HG02870 (cell line): ENCODE results near the gene SMARCC1.
"Not testable (repeated sequence)": the region's sequence is repeated elsewhere in the genome, so short reads cannot be mapped to it uniquely, and the experiment has no call there.

Experiments used
- ATAC-seq: cut with Tn5 transposase; IDR thresholded peaks from one replicate; pipeline ENCODE4 v1.9.1; 2021; ENCODE audit warnings: mild to moderate bottlenecking, moderate library complexity; ENCODE audit not compliant: unreplicated experiment

SMARCC1 gene

DNA sequence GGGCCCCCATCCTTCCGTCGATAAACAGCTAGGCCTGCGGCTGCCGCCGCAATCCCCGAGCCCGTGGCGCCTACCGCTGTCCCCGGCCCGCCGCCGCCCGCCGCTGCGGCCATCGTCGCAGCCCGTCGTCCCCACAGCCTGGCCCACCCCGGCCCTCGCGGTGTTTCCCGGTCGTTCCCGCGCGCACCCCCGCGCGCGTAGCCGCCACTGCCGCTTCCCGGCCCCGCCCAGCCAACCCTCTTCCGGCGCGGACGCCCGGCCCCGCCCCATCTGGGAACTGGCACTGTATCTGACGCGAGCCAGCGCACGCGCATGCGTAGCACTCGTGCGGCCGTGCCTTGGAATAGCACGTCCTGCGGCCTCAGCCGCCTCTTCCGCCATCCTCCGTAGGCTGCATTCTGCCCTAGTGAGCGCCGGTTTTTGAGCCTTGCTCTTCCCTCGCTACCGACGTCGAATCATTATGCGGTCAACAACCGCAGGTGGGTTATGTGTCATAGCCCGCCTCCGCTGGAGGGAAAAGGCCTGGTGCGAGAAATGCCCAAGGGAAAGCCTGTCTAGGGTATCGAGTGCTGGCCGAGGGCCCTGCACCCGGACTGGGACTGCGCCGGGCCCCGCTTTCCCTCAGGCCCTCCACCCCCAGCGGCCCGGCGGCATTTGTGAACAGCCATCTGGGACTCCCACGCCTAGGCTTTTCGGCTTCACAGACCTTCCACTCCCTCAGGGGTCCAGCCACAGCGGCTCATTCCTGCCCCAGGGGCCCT is at the start of gene SMARCC1:
Gene SMARCC1 (minus strand): TSS at position 209 of the 761 bp plus-strand sequence. CDS start 96 bp downstream, at position 113.
- ATAC-seq = peak; percentile 81

DNA sequence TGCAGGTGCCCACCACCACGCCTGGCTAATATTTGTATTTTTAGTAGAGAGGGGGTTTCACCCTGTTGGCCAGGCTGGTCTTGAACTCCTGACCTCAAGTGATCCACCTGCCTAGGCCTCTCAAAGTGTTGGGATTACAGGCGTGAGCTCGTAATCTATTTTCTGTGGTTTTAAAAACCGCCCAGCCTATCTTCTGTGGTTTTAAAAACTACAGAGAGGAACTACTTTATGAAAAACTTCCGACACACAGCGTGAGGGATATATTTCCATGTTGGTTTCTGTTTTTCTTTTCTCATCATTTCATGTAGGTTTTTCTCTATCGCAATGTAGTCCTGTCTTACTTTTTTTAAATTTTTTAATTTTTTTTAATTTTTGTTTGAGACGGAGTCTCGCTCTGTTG is 47.8 kb upstream of the SMARCC1 start:
- not testable (repeated sequence) for ATAC-seq

DNA sequence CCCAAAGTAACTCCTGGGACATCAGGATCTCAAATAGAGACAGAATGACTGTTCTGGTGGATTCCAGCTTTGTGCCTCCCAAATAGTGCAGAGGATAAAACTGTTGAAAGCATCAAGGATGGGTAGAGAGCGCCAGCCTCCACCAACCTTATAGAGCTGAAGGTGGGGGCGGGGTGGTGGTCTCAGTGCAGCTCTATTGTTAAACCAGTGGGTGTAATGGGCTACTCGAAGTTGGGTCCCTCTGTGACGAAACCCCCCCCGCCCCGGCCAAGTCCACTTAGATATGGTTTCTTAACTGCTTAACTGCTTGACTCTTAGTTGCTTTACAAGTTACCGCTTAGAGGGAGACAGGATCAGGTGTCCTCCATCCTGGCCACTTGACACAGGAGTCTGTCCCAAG is 43.9 kb upstream of the SMARCC1 start:
- ATAC-seq = no peak

DNA sequence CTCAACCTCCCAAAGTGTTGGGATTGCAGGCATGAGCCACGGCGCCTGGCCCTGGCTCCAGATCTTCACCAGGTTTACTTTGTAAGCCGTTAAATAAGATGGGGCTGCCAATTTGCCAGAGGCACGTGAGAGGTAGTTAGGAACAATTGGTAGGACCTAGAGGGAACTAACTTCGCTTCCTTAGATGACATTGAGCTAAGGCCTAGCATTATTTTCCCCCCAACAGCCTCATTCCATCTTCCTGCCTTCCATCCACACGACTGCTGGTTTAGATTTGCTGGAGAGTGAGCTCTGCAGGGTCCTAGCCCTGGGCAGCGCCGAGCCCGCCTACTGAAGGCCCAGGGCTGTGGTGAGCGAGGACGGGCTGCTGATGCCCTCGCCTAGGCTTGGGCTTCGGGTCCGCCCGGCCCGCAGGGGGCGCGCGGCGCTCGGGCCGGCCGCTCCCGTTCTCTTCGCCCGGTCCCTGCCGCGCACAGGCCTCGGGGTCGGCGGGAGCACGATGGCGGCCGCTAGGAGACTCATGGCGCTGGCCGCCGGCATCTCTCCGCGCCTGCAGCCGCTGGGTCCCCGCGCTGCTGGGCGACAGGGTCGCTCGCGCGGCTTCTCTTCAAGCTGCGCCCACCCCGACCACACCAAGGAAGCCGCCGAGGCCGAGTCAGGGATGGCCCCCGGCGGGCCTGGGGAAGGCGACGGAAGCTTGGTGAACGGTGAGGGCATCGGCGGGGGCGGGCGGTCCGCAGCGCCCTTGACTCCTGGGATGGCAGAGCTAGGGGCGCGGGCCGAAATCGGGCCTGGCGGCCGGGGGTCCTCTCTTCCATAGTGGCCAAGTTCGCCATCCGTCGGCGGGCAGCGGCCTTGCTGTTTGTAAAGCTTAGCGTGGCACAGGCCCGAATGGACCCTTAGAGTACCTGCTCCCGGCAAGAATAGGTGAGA is 43.1 kb upstream of the SMARCC1 start:
- ATAC-seq = peak; percentile 89

DNA sequence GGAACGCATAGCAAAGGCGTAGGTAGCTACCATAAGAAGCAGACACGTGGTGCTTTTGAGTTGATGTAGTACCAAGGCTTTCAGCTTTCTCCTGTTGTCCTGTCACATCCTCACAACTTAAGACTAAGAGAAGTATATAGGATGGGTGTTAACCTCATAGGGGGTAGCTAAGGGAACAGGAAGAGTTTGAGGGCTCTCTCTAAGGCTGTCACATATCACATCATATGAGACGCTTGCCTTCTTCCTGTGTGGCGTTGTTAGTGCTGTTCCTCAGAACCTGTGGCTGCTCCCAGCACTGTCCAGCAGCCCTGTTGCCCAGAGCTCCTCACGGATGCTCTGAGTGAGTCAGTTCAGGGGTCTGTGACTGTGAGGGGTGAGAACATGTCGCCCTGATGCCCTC is 35.9 kb upstream of the SMARCC1 start:
- ATAC-seq = no peak

DNA sequence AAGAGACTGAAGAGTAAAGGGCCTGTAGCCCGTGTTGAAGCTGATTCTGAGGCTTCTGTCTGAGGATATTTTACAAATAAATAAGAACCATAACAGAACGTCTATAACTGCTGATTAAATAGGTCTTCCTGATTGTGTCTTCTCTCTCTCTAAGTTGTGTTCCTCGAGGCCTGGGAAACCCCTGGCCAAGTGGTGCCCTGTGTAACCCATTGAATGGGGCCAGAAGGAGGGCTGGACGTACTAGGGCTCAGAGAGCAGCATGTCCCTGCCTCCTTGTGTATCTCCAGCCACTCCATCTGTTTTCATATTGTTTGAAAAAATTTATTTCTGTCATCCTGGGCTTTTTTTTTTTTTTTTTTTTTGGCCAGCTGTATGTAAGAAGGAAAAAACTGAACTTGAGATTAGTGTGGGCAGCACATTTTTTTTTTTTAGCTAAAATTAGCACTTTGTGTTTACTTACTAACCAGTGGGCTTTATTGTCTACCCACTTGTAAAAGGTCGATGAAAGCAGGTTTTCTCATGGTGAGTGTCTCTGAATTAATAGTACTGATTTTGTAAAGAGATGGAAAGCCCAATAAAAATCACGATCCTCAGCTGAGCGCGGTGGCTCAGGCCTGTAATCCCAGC is 32.0 kb upstream of the SMARCC1 start:
- no peak for ATAC-seq

DNA sequence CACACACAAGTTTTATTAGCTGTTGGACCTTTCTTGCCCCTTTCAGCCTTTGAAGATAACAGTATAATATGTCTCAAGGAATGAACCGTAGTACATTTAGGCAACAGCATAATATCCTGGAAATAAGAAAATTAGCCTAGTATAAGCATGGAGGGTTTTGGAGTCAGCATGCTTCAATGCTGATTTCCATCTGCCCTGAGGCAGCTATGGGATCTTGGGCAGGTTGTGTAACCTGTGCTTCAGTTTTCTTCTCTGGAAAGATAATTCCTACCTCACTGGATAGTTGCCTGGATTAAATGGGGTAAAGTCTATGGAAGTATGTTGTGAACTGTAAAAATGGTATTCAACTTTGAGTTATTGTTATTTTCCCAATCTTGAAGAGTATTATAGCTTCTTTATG is 22.9 kb upstream of the SMARCC1 start:
- no peak for ATAC-seq

DNA sequence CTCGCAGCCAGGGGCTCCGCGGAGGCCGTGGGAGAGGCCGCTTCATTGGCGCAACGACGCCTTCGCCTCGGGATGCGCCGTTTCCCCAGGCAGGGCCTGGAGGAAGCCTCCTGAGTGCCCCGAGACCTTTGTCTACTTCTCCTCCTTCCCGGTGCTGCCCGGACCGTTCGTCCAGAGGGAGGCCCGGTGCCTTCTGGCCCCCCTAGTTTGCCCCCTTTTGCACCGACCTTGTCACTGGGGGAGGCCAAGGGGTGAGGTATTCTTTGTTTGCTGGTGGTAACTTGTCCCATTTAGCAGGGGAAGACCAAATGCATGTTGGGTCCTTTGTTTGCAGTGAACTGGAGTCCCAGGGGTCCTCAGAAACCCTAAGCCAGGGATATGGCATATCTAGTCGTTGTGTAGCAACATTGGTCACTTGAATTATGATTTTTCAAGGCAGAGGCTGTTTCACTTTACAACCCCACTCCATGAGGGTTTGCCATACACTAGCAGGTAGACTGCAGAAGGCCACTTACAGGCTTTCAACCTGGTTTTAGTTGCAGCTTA is 21.9 kb upstream of the SMARCC1 start:
- ATAC-seq = no peak

DNA sequence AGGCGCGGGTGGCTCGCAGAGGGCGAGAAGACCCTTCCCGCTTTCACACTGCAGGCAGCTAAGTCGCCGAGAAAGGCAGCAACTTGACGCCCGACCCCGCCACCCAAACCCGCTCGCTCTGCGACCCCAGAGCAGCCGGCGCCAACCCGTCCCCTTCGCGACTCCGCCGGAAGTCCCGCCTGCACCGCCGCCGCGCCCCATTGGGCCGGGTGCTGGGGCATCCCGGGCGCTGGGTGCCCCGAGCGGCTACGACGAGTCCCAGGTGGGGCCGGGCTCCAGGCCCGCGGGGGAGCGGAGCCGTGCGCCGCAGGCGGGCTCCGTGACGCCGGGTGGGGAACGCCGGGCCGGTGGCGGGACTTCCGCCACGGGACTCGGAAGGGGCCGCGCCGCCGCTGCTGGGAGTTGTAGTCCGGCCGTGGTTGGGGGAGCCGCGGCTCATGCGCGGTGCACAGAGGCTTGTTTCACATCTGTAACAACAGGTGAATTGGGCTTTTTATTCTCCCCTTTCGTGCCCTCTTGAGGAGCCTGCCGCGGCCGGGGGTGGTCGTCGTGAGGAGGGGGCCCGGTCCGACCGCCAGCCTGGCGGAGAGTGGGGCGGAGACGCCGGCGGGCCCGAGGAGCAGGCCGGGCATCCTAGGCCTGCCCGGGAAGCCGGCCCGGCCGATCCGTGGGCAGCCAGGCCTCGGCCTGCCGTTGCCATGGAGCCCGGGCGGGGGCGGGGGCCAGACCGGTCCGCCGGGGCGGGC is 21.2 kb upstream of the SMARCC1 start, which contains the start of gene DHX30:
Gene DHX30 (plus strand): TSS at position 405 of the 746 bp plus-strand sequence. CDS start 7,546 bp downstream, outside the sequence.
- ATAC-seq = peak; percentile 84

DNA sequence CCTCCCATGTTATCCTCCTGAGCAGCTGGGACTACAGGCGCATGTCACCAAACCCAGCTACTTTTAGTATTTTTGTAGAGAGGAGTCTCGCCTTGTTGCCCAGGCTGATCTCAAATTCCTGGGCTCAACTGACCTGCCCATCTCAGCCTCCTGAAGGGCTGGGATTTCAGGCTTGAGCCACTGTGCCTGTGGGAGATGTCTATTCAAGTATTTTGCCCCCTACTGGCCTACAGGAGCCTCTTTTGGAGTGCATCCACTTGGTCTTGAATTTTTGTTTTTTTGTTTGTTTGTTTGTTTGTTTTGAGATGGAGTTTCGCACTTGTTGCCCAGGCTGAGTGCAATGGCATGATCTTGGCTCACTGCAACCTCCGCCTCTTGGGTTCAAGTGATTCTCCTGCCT is 18.0 kb upstream of the SMARCC1 start:
- ATAC-seq = no peak

DNA sequence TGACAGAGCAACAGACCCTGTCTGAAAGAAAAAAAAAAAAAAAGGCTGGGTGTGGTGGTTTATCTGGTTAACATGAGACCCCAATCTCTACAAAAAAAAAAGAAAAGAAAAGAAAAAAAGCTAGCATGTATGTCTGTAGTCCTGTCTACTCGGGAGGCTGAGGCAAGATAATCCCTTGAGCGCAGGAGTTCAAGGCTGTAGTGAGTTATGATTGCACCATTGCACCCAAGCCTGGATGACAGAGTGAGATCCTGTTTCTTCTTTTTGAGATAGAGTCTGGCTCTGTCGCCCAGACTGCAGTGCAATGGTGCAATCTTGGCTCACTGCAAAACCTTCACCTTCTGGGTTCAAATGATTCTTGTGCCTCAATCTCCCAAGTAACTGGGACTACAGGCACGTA is 12.9 kb upstream of the SMARCC1 start:
- ATAC-seq = no peak

DNA sequence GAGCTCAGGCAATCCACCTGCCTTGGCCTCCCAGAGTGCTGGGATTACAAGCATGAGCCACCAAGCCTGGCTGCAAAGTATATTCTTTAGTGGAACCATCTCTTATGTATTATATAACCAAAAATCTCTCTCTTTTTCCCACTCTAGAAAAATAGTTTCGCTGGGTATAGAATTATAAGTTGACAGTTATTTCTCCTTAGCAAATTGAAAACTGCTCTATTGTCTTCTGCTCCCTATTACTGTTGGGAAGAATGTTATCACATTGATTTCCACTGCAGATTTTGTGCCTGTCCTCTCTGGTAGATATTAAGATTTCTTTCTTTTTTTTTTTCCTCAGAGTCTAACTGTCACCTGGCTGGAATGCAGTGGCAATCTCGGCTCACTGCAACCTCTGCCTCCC is 11.0 kb upstream of the SMARCC1 start:
- ATAC-seq = no peak

DNA sequence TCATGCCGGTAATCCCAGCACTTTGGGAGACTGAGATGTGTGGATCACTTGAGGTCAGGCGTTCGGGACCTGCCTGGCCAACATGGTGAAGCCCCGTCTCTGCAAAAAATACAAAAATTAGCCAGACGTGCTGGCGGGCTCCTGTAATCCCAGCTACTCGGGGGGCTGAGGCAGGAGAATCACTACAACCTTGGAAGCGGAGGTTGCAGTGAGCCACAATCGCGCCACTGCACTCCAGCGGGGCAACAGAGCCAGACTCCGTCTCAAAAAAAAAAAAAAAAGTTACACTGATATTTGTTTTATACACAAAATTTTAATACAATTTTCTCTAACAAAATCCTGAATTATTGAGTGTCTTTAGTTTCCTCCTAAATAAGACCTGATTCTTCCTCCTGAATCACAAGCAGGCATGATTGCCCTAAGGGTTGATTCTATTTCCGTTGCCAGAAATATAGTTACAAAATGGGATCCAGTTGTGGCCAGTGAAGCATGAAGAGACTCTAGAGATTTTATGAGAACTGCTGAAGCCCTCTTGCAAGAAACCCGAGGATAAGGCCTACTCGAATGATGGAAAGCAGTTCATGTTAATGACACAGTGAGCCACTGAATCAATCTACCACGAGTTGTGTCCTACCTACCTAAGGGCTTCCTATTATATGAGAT is 9.6 kb upstream of the SMARCC1 start:
- ATAC-seq = no peak

DNA sequence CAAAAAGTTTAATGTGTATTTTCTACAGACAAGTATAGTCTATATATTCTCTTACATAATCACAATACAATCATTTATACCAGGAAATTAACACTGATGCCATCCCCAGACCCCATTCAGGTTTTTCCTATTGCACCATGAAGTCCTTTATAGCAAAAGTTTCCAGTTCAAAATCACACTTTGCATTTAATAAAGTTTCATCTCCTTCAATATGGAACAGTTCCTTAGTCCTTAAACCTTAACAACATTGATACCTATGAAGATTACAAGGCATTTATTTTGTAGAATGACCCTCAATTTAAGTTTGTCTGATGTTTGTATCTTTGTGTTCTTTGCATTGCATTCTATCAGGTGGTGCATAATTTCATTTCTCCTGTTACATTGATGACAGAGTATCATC is 2.0 kb upstream of the SMARCC1 start:
- ATAC-seq = no peak

DNA sequence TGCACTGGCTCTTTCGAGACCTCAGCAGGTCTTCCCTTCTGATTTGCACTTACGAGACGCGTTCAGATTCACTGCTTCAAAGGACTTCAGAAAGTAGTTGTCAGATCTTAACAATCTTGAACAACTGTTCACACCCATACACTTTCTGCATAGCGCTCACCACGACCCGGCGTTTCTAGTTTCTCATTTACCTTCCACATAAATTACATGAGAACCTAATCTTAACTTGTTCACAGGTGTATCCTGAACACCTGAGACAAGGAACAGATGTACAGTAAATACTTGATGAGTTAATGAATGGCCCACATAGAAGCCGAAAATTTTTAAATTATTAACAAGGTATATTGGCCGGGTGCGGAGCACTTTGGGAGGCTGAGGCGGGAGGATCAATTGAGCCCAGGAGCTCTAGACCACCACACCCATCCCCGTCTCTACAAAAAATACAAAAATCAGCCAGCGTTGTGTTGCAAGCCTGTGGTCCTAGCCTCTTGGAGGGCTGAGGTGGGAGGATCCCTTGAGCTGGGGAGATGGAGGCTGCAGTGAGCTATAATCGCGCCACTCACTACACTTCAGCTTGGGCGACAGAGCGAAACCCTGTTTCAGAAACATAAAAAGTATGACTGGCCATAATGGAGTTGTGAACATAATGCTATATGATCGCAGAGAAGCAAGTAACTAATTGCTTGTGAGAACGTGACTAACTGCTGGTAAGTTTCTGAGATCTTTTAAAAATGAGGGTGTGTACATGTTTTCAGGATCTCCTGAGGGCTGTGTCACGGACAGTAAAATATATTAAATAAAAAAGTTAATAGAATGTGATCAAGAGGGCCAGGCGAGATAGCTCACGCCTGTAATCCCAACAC is 984 bp upstream of the SMARCC1 start:
- ATAC-seq = no peak

DNA sequence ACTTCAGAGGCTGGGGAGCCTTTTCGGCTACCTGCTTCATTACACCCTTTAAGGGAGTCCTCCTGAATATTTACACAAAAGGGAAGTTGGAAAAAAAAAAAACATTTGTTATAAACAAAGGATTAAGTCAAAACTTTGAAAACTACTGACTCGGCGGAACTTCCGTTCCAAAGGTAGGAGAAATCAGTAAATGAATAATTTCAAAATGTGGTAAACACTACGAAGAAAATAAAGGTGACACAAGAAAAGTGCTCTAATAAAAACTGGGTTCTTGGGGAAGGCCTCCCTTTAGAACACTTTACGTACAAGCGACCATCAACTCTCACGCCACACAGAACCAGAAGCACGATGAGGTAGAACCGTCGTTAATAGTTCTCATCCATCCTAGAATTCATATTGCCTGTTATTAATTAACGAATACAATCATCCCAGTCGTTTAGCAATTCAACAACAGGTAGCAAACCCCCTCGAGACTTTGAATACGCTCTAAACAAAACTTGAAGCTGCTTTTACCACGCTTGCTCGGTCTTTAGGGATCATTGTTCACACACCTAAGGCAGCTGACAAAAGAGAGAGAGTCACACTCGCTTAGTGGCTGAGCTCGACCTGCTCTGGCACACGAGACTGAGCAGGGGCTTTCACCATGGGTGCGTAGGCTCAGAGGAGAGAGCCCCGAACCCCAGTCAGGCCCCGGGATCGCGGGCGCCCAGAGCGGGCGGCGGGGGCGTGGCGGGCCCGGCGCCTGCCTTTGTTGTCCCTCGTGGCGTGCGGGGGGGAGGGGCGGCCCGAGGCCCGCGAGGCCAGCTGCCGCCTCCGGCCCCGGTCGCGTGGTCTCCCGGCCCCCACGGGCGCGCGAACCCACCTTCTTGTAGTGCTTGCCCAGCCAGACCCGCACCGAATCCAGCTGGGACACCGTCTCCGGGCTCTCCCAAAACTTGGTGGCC is 680 bp downstream of the SMARCC1 start:
- no peak for ATAC-seq

DNA sequence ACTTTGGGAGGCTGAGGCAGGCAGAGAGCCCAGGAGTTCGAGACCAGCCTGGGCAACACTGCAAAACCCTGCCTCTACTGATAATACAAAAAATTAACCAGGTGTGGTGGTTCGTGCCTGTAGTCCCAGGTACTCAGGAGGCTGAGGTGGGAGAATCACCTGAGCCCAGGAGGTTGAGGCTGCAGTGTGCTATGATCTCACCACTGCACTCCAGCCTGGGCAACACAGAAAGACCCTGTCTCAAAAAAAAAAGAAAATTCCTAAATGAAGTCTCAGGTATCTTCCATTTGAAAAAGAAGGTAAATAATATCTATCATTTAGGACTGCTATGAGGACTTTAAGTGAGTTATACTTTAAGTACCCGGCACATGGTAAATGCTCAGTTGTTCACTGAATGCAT is 2.9 kb downstream of the SMARCC1 start:
- ATAC-seq = no peak

DNA sequence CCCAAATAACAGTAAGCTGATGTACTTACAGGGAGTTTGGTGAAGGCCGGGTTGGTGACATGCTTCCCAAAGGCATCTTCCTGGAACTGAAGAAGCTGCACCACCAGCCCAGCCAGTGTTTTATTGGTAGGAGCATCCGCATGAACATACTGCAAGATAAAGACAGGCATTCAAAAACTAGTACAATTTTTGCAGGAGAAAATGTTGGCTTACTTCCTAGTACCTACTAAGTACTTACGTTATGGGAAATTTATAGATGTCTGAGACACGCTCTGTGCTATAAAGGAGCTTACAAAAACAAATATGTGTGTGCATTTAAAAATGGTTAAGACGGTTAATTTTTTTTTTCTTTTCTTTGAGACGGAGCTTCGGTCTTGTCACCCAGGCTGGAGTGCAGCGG is 8.9 kb downstream of the SMARCC1 start:
- no peak for ATAC-seq
